RWPE2 (cell line): ENCODE measurements around the gene SDS.

Experiments
- ATAC-seq: fragments of 200-7000 bp; cut with Tn5 transposase; 3 replicates; pipeline ENCODE4 v1.9.1; 2021; ENCODE audit warnings: low read depth
- DNase-seq: peaks from one replicate; pipeline ENCODE4 v3.0.0-alpha.2; 2020; ENCODE audit warnings: low spot score
- H3K27ac ChIP-seq: fragments of 450-650 bp; 2 replicates; pipeline ENCODE4 v1.5.1; 2017; ENCODE audit warnings: mild to moderate bottlenecking; ENCODE audit not compliant: poor library complexity, severe bottlenecking
- H3K27me3 ChIP-seq: fragments of 250-450 bp; sonication (Bioruptor Pico); 2 replicates; pipeline ENCODE4 v1.5.1; 2021; ENCODE audit warnings: mild to moderate bottlenecking, moderate library complexity; ENCODE audit not compliant: insufficient read depth, poor library complexity, severe bottlenecking
- H3K36me3 ChIP-seq: fragments of 250-450 bp; sonication (Bioruptor Pico); 2 replicates; pipeline ENCODE4 v1.5.1; 2020; ENCODE audit warnings: low read depth, mild to moderate bottlenecking, moderate library complexity
- H3K4me1 ChIP-seq: fragments of 250-450 bp; sonication (Bioruptor Pico); 2 replicates; pipeline ENCODE4 v1.5.1; 2021; ENCODE audit warnings: mild to moderate bottlenecking, moderate library complexity; ENCODE audit not compliant: insufficient read depth, poor library complexity, severe bottlenecking
- H3K4me3 ChIP-seq: fragments of 250-450 bp; sonication (Bioruptor Pico); 2 replicates; pipeline ENCODE4 v1.5.1; 2021; ENCODE audit warnings: mild to moderate bottlenecking, moderate library complexity; ENCODE audit not compliant: severe bottlenecking
- H3K9me3 ChIP-seq: fragments of 250-450 bp; sonication (Bioruptor Pico); 2 replicates; pipeline ENCODE4 v1.5.1; 2021; ENCODE audit warnings: mild to moderate bottlenecking, moderate library complexity; ENCODE audit not compliant: severe bottlenecking
- TF ChIP-seq, protein P1 (sequence below): fragments of 450-650 bp; IDR thresholded peaks from one replicate; pipeline ENCODE4 v1.5.1; 2017; ENCODE audit warnings: mild to moderate bottlenecking, moderate library complexity; ENCODE audit not compliant: poor library complexity, severe bottlenecking

Gene SDS

GRCh38 chr12:113440336-113440735 lies 36.6 kb upstream of the SDS start:
- DNase-seq: no peak
- H3K36me3 ChIP-seq: no peaks in the 10 kb centered on the region
- H3K27ac ChIP-seq: no peak overlapping the region
- H3K4me1 ChIP-seq: no peaks in the 10 kb centered on the region
- TF ChIP-seq, protein P1, sequence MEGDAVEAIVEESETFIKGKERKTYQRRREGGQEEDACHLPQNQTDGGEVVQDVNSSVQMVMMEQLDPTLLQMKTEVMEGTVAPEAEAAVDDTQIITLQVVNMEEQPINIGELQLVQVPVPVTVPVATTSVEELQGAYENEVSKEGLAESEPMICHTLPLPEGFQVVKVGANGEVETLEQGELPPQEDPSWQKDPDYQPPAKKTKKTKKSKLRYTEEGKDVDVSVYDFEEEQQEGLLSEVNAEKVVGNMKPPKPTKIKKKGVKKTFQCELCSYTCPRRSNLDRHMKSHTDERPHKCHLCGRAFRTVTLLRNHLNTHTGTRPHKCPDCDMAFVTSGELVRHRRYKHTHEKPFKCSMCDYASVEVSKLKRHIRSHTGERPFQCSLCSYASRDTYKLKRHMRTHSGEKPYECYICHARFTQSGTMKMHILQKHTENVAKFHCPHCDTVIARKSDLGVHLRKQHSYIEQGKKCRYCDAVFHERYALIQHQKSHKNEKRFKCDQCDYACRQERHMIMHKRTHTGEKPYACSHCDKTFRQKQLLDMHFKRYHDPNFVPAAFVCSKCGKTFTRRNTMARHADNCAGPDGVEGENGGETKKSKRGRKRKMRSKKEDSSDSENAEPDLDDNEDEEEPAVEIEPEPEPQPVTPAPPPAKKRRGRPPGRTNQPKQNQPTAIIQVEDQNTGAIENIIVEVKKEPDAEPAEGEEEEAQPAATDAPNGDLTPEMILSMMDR: no peak
- ATAC-seq: no peak
- no peak overlapping the region for H3K4me3 ChIP-seq
- H3K9me3 ChIP-seq: no peaks in the 10 kb centered on the region
- H3K27me3 ChIP-seq: peaks cover 5% of the 10 kb centered on the region

- ATAC-seq (peak; percentile 62; the same call in 2 of the 3 replicates), DNase-seq (no peak)
- H3K36me3 ChIP-seq: no peaks in the 10 kb centered on the region
- H3K9me3 ChIP-seq: no peaks in the 10 kb centered on the region
- no peaks in the 10 kb centered on the region for H3K4me1 ChIP-seq
- H3K27ac ChIP-seq: no peak overlapping the region
- TF ChIP-seq, protein P1: peak; percentile 70
- peaks cover 5% of the 10 kb centered on the region for H3K27me3 ChIP-seq
- H3K4me3 ChIP-seq: no peak overlapping the region
Measured at GRCh38 chr12:113439606-113440030, 35.9 kb upstream of the SDS start.

- no peak for DNase-seq
- TF ChIP-seq, protein P1: no peak
- Histone ChIP-seq H3K4me3 (no peak overlapping the region), H3K27ac (no peak overlapping the region), H3K27me3 (peaks cover 5% of the 10 kb centered on the region), H3K4me1 (no peaks in the 10 kb centered on the region), H3K9me3 (no peaks in the 10 kb centered on the region), H3K36me3 (no peaks in the 10 kb centered on the region)
- no peak for ATAC-seq
Measured at GRCh38 chr12:113439301-113439597, 35.6 kb upstream of the SDS start.

DNA sequence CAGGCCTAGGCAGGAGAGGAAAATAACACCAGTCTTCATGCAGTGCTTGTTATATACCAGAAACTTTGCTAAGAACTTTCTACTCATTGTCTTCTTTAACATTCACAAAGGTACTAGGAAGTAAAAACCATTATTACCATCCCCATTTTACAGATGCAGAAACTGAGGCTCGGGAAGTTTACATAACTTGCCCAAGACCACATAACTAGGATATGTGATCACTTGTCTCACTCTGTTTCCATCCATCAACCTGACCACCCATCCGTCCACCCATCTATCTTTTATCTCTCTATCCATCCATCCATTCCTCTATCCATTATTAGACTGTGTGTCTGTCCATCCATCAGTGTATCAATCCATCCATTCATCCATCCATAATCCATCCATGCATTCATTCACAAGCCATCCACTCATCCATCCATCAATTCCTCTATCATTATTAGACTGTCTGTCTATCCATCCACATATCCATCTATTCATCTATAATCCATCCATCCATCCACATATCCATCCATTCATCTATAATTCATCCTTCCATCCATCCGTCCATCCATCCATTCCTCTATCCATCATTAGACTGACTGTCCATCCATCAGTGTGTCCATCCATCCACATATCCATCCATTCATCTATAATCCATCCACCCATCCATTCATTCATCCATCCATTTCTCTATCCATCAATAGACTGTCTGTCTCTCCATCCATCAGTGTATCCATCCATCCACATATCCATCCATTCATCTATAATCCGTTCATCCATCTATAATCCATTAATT lies 35.0 kb upstream of the SDS start:
- no peaks in the 10 kb centered on the region for H3K9me3 ChIP-seq
- no peak for ATAC-seq
- H3K27me3 ChIP-seq: peaks cover 5% of the 10 kb centered on the region
- H3K4me1 ChIP-seq: no peaks in the 10 kb centered on the region
- no peak overlapping the region for H3K4me3 ChIP-seq
- DNase-seq: no peak
- no peak overlapping the region for H3K27ac ChIP-seq
- H3K36me3 ChIP-seq: no peaks in the 10 kb centered on the region
- TF ChIP-seq, protein P1: no peak

DNA sequence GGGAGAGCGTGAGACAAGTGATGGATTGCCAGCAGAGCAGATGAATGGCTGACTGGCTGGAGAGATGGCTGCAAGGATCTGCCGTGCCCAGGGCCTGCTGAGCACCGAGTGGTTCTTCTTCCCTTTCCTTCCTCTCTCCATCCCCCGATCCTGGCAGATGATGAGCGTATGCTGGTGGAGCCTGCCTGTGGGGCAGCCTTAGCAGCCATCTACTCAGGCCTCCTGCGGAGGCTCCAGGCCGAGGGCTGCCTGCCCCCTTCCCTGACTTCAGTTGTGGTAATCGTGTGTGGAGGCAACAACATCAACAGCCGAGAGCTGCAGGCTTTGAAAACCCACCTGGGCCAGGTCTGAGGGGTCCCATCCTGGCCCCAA lies 34.0 kb upstream of the SDS start:
- DNase-seq: no peak
- Histone ChIP-seq H3K4me1 (no peaks in the 10 kb centered on the region), H3K4me3 (no peak overlapping the region), H3K36me3 (no peaks in the 10 kb centered on the region), H3K27ac (no peak overlapping the region), H3K9me3 (no peaks in the 10 kb centered on the region), H3K27me3 (peaks cover 5% of the 10 kb centered on the region)
- no peak for ATAC-seq
- TF ChIP-seq, protein P1: no peak
